ENCODE data around the gene TUBG1.
"Not testable (repeated sequence)": the region's sequence is repeated elsewhere in the genome, so short reads cannot be mapped to it uniquely, and the experiment has no call there.

TUBG1 gene

GRCh38 chr17:42579794-42580551 lies 29.5 kb upstream of the TUBG1 start:
- no peak for DNase-seq (ENCODE audit: low read depth in 2 of 2)

- no peak for DNase-seq (ENCODE audit: low read depth in 2 of 2)
These were observed 27.7 kb upstream of the TUBG1 start for GRCh38 chr17:42581744-42582270.

GRCh38 chr17:42584880-42585279 lies 24.6 kb upstream of the TUBG1 start:
- DNase-seq (ENCODE audit: low read depth in 2 of 2): no peak

- no peak for DNase-seq (ENCODE audit: low read depth in 2 of 2)
These were observed 24.1 kb upstream of the TUBG1 start for GRCh38 chr17:42585353-42585752.

- DNase-seq (ENCODE audit: low read depth in 2 of 2): no peak
These were observed 22.8 kb upstream of the TUBG1 start for GRCh38 chr17:42586514-42587230.

- no peak for DNase-seq (ENCODE audit: low read depth in 2 of 2)
These were observed 18.6 kb upstream of the TUBG1 start for GRCh38 chr17:42590886-42591285.

- DNase-seq (ENCODE audit: low read depth in 2 of 2): no peak
These were observed 18.1 kb upstream of the TUBG1 start for GRCh38 chr17:42591411-42591810.

GRCh38 chr17:42596386-42596785 lies 13.1 kb upstream of the TUBG1 start:
- DNase-seq (ENCODE audit: low read depth in 2 of 2): no peak

GRCh38 chr17:42598905-42599304 lies 10.6 kb upstream of the TUBG1 start:
- DNase-seq (ENCODE audit: low read depth in 2 of 2): no peak

- no peak for DNase-seq (ENCODE audit: low read depth in 2 of 2)
These were observed 6.2 kb upstream of the TUBG1 start for GRCh38 chr17:42603318-42603717.

GRCh38 chr17:42607769-42608168 lies 1.7 kb upstream of the TUBG1 start:
- DNase-seq (ENCODE audit: low read depth in 2 of 2): no peak

- no peak for DNase-seq (ENCODE audit: low read depth in 2 of 2)
These were observed 940 bp upstream of the TUBG1 start for GRCh38 chr17:42608305-42609181.

- peak in 1 of 2 donors; percentile 8 for DNase-seq (ENCODE audit: low read depth in 2 of 2)
These were observed 625 bp downstream of the TUBG1 start for GRCh38 chr17:42609814-42610801.

GRCh38 chr17:42612013-42612412 lies 2.5 kb downstream of the TUBG1 start:
- DNase-seq (ENCODE audit: low read depth in 2 of 2): no peak

GRCh38 chr17:42613699-42614295 lies 4.3 kb downstream of the TUBG1 start:
- no peak for DNase-seq (ENCODE audit: low read depth in 2 of 2)

GRCh38 chr17:42617956-42618431 lies 8.5 kb downstream of the TUBG1 start:
- no peak for DNase-seq (ENCODE audit: low read depth in 2 of 2)

- no peak for DNase-seq (ENCODE audit: low read depth in 2 of 2)
These were observed 9.1 kb downstream of the TUBG1 start for GRCh38 chr17:42618442-42619150.

- not testable (repeated sequence) for DNase-seq (ENCODE audit: low read depth in 2 of 2)
These were observed 12.5 kb downstream of the TUBG1 start for GRCh38 chr17:42621987-42622386.

GRCh38 chr17:42623271-42623670 lies 13.8 kb downstream of the TUBG1 start:
- no peak for DNase-seq (ENCODE audit: low read depth in 2 of 2)

Measured in stimulated activated CD8-positive, alpha-beta memory T cell treated with anti-CD3 and anti-CD28 coated beads, Interleukin-7, amount 100 ng/mL, for 4 hours (primary cell).